Right kidney (tissue), 1 donor: ENCODE results near the gene TM4SF20.
"Not testable (repeated sequence)": the region's sequence is repeated elsewhere in the genome, so short reads cannot be mapped to it uniquely, and the experiment has no call there.

Experiments
- DNase-seq: peaks from one replicate; pipeline ENCODE4 v3.0.0-alpha.2; 2016

TM4SF20 gene

GRCh38 chr2:227366769-227367426 lies 12.2 kb downstream of the TM4SF20 start:
- DNase-seq, result no peak

GRCh38 chr2:227365833-227366232 lies 13.3 kb downstream of the TM4SF20 start:
- no peak for DNase-seq

DNA sequence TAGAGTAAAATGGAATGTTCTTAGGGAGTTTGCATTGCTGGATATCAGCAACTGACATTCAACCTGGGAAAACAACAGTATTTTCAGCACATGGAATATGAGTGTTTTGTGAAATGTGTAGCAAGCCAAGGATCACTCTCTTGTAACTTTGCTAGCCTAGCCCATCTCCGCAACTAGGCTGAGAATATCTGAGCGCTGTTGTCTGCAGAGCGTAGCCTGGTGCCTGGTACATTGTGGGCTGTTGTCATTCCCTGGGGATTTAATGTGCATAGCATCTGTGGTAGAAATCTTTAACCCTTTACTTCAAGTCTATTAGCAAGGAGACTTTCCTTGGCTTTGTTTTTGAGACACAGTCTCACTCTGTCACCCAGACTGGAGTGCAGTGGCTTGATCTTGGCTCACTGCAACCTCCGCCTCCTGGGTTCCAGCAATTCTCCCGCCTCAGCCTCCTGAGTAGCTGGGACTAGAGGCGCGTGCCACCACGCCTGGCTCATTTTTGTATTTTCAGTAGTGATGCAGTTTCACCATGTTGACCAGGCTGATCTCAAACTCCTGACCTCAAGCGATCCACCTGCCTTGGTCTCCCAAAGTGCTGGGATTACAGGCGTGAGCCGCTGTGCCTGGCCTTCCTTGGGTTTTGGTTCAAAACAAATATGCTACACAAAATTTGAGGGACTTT lies 14.4 kb downstream of the TM4SF20 start:
- not testable (repeated sequence) for DNase-seq

DNA sequence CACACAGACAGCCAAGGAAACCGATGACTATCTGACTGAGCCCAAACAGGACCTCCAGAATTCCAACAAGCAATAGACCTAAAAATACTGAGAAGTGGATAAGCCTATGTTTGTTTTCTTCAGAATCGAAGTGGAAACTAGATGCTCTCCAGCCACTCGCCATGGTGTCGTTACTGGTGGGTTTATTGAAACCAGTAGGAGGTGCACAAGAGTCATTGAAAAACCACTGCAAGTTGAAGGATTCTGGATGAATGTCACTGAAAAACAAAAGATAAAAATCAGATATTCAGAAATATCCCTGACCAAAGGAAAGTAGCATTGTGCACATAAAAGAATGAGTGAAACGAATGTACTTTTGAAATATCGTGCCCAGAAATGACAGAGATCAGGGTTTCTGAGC lies 15.3 kb downstream of the TM4SF20 start:
- no peak for DNase-seq

DNA sequence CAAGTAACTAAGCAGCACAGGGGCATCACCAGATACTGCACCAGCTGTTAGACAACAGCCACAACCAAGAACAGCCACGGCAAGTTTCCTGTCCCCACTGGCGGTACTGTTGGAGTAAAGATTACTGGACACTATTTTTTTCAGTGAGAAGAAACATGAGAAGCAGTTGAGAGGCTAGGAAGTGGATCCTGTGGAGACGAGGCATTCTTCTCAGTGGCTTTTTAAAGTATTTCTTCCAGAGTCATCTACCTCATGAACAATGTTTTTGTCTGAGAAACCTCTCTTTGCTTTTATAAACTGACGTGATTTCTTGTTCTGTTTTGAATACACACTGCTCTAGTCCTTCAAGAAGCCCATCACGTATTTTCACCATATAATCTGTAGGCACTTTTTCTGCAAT lies 18.8 kb downstream of the TM4SF20 start:
- DNase-seq, result no peak

GRCh38 chr2:227351639-227352038 lies 27.5 kb downstream of the TM4SF20 start:
- DNase-seq, result no peak

DNA sequence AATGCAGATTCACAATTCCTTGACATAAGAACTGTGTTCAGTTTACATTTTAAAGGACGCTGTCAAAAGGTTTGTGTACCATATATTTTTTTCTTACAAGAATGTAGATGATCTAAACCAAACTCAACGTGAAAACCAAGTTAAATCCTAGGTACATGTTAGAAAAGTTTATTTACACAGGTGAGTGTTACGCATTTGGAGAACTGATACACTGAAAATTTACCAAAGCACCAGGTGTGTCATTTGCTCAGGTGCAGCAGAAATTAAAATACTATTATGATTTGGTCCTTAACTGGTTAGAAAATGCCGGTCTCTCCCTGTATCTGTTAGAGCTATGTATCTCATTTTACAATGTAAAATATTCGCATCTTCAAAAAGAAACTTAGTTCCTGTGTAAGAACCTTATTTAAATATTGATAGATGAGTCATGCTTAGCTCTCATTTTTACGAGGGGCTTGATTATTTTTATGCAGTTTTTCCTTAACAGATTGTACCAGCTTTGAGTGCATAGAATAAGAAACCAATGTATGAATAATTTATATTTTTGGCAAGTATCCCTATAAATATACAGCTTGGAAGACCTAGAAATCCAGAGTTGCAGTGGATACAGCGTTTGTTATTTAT lies 29.0 kb downstream of the TM4SF20 start:
- no peak for DNase-seq

- DNase-seq, result no peak
These were observed 30.8 kb downstream of the TM4SF20 start for GRCh38 chr2:227348324-227348723.

- DNase-seq, result no peak
These were observed 32.0 kb downstream of the TM4SF20 start for GRCh38 chr2:227347117-227347516.

- DNase-seq, result no peak
These were observed 34.9 kb downstream of the TM4SF20 start for GRCh38 chr2:227344231-227344630.

GRCh38 chr2:227341553-227341952 lies 37.6 kb downstream of the TM4SF20 start:
- no peak for DNase-seq

DNA sequence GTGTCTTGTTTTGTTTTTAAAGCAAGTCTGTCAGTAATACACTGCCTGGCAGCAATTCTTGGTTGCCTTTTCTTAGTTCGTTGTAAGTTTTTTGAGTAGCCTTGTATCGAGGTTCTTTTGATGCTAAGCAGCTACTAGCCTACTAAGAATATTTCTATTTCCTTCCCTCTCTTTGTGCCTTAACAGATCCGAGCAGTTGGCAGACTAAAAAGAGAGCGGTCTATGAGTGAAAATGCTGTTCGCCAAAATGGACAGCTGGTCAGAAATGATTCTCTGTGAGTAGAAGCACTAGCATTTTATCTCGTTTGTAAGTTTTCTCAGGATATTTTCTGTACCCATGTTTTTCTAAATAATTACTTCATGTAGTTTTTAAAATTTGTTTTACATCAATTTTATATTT lies 39.0 kb downstream of the TM4SF20 start:
- DNase-seq, result no peak

GRCh38 chr2:227339098-227339599 lies 40.0 kb downstream of the TM4SF20 start:
- no peak for DNase-seq

DNA sequence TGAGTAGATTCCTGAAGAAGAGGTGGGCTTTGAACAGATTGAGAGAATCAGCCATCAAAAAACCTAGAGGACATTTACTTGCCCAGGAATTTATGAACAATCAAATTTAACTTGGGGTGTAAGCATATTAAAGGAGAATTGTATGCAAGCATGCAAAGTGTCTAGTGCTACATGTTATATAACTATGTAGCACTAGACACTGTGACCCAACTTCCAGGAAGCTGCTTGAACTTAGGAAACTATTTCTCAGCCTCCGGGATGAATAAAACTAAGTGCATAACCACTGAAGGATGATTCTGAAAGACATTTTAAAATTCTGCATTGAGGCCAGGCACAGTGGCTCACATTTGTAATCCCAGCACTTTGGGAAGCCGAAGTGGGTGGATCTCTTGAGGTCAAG lies 41.7 kb downstream of the TM4SF20 start:
- no peak for DNase-seq

DNA sequence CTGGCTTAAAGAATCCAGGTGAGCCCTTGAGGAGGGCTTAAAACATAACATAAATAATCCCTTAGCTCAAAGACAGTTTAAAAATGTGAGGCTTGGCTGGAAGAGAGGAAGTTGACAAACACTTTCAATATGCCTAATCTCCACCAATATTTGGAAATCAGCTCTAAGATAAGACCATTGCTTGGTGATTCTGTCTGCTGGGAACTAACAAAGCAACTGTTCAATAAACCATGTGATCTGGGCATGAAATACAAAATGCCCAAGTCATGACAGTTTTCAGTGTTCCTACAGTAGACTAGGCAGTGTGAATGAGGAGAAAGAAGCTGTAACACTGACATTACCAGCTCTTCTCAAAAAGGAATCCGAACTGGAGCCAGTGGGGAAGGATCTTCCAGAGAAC lies 43.4 kb downstream of the TM4SF20 start:
- no peak for DNase-seq

GRCh38 chr2:227326783-227327182 lies 52.3 kb downstream of the TM4SF20 start:
- DNase-seq, result no peak

DNA sequence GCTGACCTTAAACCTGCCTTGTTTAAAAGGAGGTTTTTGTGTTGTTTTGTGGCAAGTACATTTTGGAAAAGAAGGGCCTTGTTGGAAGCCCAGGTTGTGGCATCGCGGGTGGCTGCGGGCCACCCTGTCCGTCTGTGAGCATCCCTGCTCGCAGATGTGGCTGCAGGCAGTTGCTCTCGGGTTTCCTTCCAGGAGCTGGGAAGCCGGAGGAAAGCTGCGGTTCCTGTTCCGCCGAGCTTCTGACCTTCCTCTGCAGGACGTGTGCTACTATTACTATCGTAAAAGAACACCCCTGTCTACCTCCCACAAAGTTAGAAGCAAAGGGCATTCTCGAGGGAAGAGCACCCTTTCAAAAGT lies 53.3 kb downstream of the TM4SF20 start:
- no peak for DNase-seq

DNA sequence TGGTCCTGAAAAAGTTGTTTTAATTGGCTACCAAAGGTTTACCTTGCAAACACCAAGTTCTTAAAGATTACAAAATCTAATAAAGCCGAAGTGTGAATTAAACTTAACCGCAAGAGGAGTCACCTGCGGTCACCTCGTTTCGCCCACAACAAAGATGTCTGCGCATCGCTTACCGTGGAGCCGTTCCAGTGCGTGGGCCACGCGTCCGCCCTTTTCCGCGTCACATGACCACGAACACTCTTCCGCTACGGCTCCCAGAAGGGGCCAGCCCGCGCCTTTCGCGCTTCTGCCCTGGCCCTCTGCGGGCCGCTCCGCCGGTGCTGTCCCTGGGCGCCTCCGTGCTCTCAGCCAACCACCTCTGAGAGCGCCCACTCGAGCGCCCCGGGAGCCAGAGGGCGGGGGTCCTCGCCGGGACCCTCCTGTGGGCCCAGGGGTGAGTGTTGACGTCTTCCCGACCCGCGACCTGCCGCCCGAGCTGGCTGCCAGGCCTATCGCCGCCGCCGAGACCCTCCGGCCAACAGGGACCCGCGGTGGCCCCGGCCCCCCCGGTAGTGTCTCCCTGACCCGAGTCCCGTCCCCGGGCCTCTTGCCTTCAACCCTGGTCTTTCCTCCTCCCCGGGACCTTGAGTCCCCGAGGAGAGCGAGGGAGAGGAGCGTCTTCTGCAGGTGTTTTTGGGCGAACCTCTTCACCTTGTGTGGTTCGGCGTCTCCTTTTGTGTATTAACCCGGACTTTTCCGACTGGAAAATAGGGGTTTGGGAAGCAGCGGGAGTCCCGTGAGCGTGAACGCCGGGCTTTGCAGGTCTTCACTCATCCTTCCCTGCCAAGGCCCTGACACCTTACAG lies 53.9 kb downstream of the TM4SF20 start, which contains the start of gene MFF:
Gene MFF (plus strand): TSS at position 257 of the 844 bp plus-strand sequence. CDS start 5,415 bp downstream, outside the sequence.
- DNase-seq, result peak; percentile 95

DNA sequence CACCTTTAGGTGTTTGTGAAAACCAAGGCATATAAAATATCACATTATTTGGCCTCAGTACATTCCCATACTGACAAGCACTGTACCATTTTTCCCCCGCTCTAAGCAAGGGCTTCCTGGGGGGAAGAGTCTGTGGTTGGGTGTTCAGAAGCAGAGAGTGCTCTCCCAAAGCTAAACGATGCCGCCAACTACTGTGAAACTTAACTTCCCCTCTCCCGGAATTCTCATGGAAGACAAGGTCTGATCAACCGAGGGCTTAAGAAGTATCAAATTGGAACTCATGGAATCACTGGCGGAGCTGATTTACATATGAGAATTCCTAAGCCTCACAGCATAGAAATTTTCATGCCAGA lies 54.5 kb downstream of the TM4SF20 start:
- peak; percentile 82 for DNase-seq

DNA sequence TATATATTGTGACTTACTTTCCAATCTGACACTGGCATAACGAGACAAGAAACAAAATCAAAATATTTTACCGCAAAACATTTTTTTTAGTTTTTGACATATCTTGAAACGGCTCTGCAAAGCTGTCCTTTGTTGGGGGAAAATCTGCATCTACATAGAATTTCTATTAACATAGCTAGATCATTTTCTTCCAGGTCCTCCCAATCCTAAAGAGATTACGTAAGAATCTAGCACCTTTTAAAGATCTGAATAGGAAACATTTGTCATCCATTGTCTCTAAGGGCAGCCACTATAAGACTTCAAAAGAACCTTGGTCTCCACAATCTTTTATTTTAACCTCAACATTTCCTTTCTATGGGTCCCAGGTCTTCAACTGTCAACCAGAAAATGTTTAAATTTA lies 55.3 kb downstream of the TM4SF20 start:
- DNase-seq, result no peak

DNA sequence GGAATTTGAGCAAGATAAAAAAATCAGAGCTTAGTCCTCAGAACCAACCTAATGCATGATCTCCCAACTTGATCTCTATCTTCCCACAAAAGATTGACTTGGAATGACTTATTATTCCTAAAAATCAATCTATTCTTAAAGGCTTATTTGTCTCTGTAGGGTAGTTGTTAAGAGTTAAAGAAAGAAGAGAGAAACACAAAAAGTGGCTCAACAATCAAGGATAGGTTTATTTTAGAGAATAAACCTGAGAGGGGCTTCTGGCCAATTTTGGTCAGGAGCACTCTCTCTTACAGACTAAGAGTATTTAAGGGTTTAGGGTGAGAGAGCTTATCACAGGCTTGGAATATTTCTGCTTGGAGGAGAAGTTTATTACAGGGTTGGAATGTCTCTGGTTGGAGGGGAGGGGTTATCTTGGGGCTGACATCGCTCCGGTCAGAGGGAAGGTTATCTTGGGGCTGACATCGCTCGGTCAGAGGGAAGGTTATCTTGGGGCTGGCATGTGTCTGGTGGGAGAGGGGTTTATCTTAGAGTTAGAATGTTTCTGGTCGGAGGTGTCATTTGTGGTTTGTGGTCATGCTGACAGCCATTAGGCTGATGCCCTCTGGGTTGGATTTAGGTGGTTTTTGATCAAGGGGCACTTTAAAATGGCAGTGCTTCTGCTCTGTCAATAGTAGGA lies 56.4 kb downstream of the TM4SF20 start:
- DNase-seq, result no peak
